ENCODE measurements around the gene R3HCC1L.
A peak's percentile ranks its signal among the peaks of the same experiment; 100 is the strongest.
"Not testable (repeated sequence)": the region's sequence is repeated elsewhere in the genome, so short reads cannot be mapped to it uniquely, and the experiment has no call there.

The R3HCC1L gene

DNA sequence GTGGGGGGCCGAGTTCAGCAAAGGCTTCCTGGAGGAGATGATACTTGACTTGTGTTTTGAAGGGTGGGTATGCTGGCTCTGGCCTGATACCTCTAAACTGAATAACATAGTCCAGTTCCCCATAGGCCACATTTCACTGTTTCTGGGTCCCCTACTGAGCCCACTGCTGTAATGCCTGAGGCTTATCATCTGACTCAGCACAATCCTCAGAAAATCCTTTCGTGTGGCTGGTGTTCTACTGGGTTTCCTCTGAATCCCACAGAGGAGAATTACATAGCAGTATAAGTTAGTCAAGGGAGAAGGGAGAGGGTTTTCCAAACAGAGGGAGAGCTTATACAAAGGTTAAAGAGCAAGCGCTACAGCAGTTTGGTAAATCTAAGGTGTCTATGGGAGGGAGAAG is 2.8 kb upstream of the R3HCC1L start:
- DNase-seq (ENCODE audit: low spot score): no peak

DNA sequence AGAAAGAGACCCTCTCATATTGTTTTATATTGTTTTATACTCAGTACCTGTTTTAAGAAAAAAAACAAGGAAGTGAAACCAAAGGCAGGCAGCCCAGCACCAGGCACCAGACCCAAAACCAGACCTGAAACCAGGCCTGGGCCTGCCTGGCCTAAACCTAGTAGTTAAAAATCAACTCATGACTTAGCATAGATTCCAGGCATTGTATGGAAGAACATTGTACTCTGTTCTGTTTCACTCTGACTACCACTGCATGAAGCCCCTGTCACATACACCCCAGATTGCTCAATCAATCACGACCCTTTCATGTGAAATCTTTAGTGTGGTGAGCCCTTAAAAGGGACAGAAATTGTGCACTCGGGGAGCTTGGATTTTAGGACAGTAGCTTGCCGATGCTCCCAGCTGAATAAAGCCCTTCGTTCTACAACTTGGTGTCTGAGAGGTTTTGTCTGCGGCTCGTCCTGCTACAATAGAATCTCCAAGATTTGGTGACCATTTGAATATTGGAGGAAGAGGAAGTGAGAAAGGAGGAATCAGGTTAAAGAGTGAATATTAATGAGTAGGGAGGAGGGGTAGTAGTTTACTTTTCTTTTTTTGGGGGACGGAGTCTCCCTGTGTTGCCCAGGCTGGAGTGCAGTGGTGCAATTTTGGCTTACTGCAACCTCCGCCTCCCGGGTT is 1.2 kb upstream of the R3HCC1L start:
- peak; percentile 55 for DNase-seq (ENCODE audit: low spot score)

DNA sequence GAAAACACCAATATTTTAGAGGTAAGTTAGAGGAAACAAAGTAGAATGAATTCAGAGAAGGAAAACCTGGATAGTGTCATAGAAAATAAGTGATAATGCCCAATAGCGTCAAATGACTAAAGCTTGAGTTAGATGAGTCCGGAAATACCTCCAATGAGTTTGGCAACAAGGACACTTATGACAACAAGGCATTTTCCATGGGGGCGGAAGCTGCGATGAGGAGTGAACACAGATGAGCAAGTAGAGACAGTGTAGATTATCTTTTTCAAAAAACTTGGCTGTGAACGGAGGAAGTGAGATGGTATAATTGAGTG is 383 bp upstream of the R3HCC1L start:
- DNase-seq (ENCODE audit: low spot score): no peak

DNA sequence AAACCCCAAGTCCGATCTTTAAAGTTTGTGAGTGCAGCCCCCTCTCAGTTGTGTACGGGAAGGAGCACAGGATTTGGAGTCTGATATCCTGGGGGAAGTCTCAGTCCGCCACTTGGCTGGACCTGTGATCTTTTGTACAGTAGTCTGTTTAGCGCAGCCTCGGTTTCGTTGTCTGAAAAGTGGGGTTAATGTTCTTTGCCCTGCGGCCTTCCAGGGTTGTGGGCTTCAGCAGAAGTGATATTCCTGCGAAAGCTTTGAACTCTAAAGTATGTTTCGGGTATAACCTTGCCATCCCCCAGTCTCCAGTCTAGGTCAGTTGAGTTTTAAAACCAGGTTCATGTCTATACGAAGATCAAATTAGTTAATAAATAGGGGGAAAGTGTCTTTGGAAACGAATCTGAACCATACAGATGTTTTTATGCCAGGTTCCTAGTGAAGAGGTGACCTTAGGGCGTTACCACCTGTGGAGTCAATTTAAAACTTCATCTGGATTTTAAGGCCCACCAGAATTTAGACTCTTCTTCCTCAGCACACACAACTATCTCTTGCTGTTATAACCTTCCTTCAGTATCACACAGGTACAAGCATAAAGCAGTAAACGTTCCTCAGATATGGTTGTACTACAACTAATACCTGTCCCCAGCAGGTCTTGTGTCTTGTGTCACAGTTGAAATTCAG is 904 bp downstream of the R3HCC1L start:
- DNase-seq (ENCODE audit: low spot score): no peak

DNA sequence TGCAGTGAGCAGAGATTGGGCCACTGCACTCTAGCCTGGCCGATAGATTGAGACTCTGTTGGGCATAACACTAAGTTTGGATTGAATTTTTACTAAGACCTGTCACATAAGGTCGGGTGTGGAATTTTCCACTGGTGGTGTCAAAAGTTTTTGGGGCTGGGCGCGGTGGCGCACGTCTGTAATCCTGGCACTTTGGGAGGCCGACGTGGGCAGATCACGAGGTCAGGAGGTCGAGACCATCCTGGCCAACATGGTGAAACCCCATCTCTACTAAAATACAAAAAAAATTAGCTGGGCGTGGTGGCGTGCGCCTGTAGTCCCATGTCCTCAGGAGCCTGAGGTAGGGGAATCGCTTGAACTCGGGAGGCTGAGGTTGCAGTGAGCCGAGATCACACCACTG is 2.3 kb downstream of the R3HCC1L start:
- not testable (repeated sequence) for DNase-seq (ENCODE audit: low spot score)

DNA sequence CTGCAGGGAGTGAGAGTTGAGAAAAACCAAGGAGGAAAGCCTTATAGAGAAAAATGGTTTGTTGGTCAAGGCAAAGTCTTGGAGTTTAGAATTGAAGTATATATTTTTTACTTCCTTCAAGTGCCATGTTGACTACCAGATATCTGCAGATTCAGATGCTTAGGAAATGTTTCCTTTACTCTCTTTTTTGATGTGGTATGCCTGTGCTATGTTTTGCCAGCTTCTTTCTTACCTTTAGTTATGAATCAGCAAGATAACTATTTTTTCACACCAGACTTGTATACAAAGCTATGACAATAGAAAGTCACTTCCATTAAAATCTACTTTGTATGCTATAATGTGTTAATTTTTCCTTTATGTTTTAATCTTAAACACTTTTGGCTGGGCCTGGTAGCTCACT is 3.6 kb downstream of the R3HCC1L start:
- DNase-seq (ENCODE audit: low spot score): no peak

DNA sequence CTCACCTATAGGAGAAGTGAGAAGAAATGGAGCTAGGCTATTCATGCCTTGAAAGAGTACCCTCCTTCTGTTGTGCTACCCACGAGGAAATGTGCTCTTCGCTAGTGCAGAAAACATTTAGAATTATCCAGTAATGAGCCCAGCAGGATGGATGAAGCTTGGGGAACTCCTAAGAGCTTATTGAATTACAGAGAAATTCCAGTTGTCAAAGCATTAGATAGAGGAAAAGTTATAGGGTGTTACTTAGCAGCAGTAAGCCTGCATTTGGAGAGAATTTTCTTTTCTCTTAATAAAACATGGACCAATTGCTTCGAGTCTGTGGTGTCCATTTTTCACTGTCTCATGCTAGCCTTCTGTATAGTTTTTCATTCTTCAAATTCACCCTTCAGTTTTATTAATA is 5.0 kb downstream of the R3HCC1L start:
- DNase-seq (ENCODE audit: low spot score): no peak

DNA sequence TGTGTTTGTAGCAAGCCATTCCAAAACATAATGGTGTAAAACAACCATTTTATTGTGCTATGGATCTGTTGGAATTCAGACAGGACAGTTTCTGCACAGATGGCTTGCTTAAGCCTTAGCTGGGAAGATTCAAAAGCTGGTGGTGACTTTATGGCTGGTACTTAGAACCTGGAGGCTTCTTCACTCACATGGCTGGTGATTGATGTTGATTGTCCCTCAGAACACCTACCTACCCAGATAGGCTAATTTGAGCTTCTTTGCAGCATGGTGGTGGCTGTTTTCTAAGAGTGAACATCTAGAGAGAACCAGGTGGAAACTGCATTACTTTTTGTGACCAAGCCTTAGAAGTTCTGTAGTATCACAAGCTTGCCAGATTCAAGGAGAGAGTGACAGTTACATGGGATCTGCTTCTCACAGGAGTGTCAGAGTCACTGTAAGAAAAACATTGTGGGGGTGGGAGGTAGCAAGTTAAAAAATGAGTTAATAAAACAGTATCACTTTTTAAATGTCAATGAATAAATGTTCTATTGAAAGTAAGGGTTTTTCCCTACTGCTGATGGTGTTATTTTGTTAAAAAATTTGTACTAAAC is 7.1 kb downstream of the R3HCC1L start:
- DNase-seq (ENCODE audit: low spot score): no peak

DNA sequence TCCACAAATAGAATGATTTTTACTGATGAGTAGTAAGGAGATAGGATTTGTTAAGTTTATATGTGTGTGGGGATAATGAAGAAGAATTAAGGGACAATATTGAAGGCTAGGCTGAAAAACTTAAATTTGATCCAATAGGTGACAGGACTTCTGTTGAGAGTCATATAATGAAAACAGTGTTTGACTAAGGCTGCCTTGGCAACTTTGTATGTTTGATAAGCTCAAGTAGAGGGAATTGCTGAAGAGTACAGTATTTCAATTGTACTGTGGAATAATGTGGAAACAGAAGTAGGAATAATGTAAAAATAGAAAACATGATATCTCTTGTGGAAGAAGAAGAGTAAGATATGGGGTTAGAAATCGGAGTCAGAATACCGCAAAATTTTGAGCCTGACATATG is 10.5 kb downstream of the R3HCC1L start:
- no peak for DNase-seq (ENCODE audit: low spot score)

DNA sequence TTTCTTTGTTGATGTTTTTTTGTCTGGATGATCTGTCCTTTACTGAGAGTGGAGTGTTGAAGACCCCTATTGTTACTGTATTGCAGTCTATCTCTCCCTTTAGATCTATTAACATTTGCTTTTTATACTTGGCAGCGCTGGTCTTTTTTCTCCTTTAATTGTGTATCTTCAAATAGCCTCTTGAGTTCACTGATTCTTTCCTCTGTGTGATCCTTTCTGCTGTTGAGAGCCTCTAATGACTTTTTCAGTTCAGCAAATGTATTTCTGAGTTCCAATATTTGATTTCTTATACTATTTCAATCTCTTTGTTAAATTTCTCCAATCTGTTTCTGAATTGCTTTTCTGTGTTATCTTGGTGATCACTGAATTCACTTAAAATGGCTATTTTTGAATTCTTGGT is 15.4 kb downstream of the R3HCC1L start:
- no peak for DNase-seq (ENCODE audit: low spot score)

DNA sequence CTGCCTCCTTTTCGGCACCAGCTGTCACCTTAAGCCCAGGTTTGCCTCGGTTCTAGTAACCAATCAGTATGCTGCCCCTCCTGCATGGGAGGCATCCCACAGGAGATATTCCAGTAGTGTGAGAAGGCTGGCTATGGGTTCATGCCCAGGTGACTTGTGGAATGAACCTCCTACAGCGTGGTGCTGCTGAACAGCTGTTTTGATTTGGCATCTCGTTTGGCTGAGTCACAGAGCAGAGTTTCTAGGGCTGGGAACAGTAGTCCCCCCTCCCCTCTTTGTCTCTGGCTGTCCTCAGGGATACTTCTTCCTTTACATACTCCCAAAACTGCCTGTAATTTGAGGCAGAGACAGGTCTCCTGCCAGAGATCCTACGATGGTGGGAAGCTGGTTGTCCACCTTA is 16.1 kb downstream of the R3HCC1L start:
- no peak for DNase-seq (ENCODE audit: low spot score)

DNA sequence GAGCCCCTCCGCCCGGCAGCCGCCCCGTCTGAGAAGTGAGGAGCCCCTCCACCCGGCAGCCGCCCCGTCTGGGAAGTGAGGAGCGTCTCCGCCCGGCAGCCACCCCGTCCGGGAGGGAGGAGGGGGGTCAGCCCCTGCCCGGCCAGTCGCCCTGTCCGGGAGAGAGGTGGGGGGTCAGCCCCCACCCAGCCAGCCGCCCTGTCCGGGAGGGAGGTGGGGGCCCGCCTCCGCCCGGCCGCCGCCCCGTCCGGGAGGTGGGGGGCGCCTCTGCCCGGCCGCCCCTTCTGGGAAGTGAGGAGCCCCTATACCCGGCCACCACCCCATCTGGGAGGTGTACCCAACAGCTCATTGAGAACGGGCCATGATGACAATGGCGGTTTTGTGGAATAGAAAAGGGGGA is 18.3 kb downstream of the R3HCC1L start:
- not testable (repeated sequence) for DNase-seq (ENCODE audit: low spot score)

DNA sequence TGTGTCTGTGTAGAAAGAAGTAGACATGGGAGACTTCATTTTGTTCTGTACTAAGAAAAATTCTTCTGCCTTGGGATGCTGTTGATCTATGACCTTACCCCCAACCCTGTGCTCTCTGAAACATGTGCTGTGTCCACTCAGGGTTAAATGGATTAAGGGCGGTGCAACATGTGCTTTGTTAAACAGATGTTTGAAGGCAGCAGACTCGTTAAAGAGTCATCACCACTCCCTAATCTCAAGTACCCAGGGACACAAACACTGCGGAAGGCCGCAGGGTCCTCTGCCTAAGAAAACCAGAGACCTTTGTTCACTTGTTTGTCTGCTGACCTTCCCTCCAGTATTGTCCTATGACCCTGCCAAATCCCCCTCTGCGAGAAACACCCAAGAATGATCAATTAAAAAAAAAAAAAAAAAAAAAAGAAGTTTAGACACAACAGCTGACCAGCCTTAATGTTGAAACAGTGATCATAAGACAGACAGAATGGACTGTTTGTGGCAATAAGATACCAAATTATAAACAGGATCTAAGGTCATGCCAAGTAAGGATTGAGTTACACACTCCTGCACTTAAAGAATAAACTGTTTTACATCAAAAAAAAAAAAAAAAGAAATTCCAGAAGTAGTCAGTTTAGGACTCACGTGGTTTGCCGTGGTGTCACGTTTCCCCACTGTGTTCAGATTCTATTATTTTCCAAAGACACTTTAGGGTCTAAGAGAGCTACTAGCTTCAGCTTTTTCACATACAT is 18.9 kb downstream of the R3HCC1L start:
- DNase-seq (ENCODE audit: low spot score): not testable (repeated sequence)

DNA sequence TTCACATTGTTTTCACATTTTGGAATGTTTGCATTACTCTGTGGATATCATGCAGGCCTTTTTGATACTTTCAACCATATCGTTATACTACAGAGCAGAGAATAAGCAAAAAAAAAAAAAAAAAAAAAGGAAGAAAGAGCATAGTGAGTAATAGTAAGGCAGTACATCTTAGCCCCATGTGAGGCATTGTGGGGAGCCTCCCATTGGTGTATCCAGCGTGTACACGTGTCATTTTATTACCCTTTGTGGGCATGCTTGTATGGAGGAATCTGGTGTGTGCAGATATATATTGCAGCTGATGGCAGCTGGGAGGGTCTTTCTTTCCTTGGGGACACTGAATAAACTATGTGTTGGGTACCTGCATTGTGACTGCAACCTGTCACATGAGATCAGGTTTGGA is 19.6 kb downstream of the R3HCC1L start:
- DNase-seq (ENCODE audit: low spot score): no peak

DNA sequence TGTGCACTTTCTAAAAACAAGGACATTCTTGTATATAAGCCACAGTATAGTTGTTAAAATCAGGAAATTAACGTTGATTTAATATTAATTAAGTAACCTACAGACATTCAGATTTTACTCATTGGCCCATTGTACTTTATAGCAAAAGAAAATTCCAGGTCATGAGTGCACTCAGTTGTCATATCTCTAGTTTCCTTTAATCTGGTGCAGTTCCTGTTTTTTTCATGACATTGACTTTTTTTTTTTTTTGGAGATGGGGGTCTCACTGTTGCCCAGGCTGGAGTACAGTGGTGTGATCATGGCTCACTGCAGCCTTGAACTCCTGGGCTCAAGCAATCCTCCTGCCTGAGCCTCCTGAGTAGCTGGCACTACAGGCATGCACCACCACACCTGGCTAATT is 24.1 kb downstream of the R3HCC1L start:
- DNase-seq (ENCODE audit: low spot score): no peak

DNA sequence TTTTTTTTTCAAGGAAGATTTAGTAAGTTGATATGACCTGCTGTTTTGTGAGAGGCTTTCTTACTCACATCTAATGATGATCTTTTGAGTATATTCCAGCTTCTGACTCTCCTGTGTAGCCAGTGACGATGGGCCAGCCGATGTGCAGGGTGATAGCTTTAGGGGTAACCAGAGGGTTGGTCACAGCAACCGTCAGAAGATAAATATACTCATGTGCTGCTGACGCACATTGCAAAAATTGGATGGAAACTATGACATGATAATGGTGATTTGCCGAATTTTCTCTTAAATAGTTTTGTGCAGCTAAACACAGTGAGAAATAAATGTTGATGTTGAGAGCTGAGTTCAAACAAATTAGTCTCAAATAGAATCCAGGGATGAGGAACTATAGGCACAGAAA is 29.5 kb downstream of the R3HCC1L start:
- DNase-seq (ENCODE audit: low spot score): no peak

DNA sequence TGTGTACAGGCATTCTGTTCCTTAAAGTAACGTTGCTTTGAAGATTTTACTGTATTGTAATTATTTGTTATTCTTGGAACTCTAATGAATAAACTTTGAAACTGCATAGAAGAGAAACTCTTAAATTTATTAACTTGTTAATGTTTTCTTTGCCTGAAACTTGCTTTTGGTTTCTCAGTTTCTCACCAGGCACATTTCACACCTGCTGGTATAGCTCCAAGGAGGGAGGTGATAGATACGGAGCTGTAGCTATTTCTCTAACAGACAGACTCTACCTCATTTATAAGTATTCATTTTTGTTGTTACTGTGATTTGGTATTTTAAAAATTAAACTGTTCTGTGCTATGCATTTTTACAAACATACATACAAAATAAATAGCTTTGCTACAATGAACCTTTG is 32.7 kb downstream of the R3HCC1L start:
- no peak for DNase-seq (ENCODE audit: low spot score)

DNA sequence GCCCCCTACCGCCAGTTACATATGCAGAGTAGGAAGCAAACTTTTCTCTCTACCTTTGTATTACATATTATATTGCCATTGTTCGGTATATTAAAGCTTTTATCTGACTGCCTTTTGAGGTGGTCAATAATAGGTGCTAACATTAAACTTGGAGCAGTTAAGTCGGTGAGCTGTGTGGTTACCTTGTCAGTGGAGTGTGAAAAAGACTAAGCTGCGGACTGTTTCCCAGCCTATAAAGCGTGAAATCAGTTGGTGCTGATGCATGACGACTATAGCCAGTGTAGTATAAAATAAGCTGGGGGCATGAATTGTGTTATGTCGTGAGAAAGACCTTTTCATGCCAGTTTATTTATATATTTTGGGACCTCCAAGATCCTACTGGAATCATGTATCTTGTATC is 33.7 kb downstream of the R3HCC1L start:
- DNase-seq (ENCODE audit: low spot score): no peak

DNA sequence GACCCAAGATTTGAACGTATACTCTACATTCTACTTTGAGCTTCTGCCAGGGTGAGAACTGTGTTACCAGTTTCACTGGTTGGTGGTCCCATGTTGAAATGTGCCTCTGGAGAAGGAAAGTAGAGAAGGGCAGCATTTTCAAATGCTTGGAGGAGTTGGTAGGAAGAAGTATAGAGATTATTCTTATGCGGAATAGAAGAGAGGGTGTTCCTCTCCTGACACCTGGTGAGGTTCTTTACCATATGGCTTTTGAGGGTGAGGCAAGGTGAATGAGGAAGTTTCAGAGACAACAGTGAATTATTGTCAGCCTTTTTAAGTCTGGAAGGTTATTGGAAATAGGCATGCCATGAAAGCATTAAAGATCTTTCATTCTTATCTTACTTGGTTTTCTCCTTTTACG is 34.3 kb downstream of the R3HCC1L start:
- no peak for DNase-seq (ENCODE audit: low spot score)

DNA sequence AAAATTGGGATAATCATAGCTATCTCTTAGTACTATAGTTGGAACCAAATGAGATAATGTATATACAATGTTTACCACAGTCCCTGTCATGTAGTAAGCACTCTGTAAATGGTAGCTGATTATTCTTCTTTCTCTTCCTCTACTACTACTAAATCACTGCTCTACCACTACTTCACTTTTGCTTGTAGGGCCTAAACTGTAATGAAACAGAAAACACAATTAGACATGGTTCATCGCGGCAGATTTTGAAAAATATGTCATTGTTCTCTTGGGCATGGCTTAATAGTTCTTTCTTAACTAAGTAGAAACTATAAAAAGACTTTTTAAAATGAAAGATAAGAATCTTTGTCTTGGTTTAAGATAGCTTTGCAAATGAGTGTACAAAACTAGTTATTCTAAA is 34.9 kb downstream of the R3HCC1L start:
- DNase-seq (ENCODE audit: low spot score): no peak

DNA sequence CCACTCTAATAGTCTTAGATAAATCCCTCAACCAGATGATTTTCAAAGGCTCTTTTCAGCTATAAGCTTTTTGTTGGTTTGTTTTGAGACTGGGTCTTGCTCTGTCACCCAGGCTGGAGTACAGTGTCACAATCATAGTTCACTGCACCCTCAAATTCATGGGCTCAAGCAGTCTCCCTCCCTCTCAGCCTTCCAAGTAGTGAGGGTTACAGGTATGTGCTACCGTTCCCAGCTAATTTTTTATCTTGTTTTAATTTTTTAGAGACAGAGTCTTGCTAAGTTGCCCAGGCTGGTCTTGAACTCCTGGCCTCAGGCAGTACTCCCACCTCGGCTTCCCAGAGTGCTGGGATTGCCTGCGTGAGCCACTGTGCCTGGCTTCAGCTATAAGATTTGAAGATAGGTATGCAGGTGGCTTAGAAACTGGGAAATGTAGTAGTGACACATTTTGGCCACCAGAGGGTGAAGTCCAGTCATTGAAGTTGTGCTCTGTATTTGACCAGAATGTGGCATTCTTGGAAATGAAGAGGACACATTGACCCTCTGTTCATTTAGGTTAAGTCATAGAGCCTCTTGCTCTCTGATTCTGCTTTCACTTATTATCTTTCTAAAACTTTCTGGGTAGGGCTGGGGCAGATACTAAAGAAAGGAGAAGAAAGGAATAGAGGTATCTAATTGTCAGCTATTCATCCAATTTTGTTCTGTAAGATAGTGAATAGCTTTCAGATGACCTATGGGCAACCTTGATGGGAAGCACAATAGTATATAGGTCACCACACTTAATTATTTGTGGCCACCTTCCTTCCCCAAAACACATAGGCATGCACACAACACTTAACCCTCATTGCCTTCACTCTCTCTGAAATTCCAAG is 36.0 kb downstream of the R3HCC1L start:
- peak; percentile 66 for DNase-seq (ENCODE audit: low spot score)

DNA sequence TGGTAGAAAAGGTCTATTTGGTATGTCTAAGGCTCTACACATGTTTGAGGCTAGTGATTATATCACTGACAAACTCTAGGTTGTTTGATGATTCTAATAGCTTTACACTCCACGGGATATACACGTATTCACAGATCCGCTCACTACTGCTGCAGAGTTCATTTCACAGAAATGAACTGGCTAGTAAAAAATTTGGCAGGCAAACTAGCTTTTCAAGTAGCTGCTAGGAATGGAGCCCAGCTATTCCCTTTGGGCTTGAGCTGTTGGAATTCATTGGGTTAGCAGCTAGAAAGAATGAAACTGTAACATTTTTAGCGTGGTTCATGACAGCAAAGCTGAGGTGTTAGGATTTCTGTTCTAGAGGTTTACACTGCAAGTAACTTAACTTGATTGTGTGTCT is 37.6 kb downstream of the R3HCC1L start:
- DNase-seq (ENCODE audit: low spot score): peak; percentile 12

Measured in pons (tissue), 1 donor.